Measurements from ENCODE around the gene MMP20. TPM values are rescaled to one million over a fixed set of nuclear protein-coding genes. Genes with fewer than 3 reads are reported as not detected.

The MMP20 gene
- total and polyA plus RNA-seq, 2 of the 13 experiments (the other 11 are each of a cell fraction or from before 2014, with no cell fraction given): 0.05 TPM; not detected in 1

DNA sequence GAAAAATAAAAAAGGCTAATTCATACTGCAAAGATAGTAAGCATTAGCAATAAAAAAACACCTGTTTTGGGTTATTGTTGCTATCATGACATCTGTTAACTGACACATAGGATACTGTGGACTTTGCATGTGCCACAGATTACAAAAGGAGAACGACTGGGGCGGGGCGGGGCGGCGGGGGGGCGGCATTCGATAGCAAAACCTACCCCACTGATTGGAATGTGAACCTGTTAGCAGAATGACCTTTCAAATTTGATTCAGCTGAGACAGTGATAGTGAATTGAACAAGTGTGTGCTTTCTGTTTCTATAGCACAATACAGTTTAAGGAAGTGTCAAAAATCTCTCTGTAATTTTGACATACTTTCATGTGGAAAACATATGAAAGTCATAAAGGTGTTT is 14.9 kb downstream of the MMP20 start:
- no peak overlapping the region for H3K27ac ChIP-seq (ENCODE audit: extremely low read length, insufficient read depth, low read length)
- H3K4me3 ChIP-seq (replicated peaks in 1 of 3; ENCODE audit: insufficient read depth in 1 of 3, low read depth in 2 of 3, low read length in 3 of 3): no peak overlapping the region
- FAIRE-seq (no peak), DNase-seq (ENCODE audit: low spot score) (no peak), ATAC-seq (no peak)
- no peaks in the 10 kb centered on the region for H4K20me1 ChIP-seq (ENCODE audit: insufficient read depth, low read length)
- WGBS (ENCODE audit: low lambda C conversion rate): 44% methylated on average over 7 of the region's 7 CpGs
- H3K4me1 ChIP-seq (ENCODE audit: insufficient read depth, low read length): peaks cover 24% of the 10 kb centered on the region
- in situ Hi-C loops (cut with HindIII; ENCODE audit: extremely low pct_ligation_motif_present, low pct_unique_long_range_greater_than_20kb) (loop anchor here (5.0 kb wide), 1 partner anchor 268 kb away; no protein-coding TSS in a partner anchor), intact Hi-C loops (cut with micrococcal nuclease; ENCODE audit: unreplicated experiment) (loop anchor here (5.0 kb wide), 1 partner anchor 58 kb away; no protein-coding TSS in a partner anchor)
- no peaks in the 10 kb centered on the region for H3K79me2 ChIP-seq (ENCODE audit: insufficient read depth, low read length)
- H3K36me3 ChIP-seq (replicated peaks in 1 of 2; ENCODE audit: control insufficient read depth in 1 of 2, insufficient read depth in 2 of 2, low read length in 2 of 2): no peaks in the 10 kb centered on the region
- ChIA-PET POLR2A (no interaction called here), CTCF (ENCODE audit: low intra/inter-chr PET ratio, low total read pairs) (no interaction called here)
- BruUV-seq (replicated peaks): no TSS peak
- no peak overlapping the region for H2AFZ ChIP-seq (ENCODE audit: low read length)
- H3K4me2 ChIP-seq (ENCODE audit: low read depth, low read length): no peak overlapping the region
- H3K27me3 ChIP-seq (ENCODE audit: control insufficient read depth in 1 of 2, insufficient read depth in 2 of 2, low read length in 2 of 2): no peaks in the 10 kb centered on the region
- no peak overlapping the region for H3K9ac ChIP-seq (ENCODE audit: insufficient read depth, low read depth, low read length)
- no peaks in the 10 kb centered on the region for H3K9me3 ChIP-seq (ENCODE audit: low read length)
- TF ChIP-seq, protein P1, sequence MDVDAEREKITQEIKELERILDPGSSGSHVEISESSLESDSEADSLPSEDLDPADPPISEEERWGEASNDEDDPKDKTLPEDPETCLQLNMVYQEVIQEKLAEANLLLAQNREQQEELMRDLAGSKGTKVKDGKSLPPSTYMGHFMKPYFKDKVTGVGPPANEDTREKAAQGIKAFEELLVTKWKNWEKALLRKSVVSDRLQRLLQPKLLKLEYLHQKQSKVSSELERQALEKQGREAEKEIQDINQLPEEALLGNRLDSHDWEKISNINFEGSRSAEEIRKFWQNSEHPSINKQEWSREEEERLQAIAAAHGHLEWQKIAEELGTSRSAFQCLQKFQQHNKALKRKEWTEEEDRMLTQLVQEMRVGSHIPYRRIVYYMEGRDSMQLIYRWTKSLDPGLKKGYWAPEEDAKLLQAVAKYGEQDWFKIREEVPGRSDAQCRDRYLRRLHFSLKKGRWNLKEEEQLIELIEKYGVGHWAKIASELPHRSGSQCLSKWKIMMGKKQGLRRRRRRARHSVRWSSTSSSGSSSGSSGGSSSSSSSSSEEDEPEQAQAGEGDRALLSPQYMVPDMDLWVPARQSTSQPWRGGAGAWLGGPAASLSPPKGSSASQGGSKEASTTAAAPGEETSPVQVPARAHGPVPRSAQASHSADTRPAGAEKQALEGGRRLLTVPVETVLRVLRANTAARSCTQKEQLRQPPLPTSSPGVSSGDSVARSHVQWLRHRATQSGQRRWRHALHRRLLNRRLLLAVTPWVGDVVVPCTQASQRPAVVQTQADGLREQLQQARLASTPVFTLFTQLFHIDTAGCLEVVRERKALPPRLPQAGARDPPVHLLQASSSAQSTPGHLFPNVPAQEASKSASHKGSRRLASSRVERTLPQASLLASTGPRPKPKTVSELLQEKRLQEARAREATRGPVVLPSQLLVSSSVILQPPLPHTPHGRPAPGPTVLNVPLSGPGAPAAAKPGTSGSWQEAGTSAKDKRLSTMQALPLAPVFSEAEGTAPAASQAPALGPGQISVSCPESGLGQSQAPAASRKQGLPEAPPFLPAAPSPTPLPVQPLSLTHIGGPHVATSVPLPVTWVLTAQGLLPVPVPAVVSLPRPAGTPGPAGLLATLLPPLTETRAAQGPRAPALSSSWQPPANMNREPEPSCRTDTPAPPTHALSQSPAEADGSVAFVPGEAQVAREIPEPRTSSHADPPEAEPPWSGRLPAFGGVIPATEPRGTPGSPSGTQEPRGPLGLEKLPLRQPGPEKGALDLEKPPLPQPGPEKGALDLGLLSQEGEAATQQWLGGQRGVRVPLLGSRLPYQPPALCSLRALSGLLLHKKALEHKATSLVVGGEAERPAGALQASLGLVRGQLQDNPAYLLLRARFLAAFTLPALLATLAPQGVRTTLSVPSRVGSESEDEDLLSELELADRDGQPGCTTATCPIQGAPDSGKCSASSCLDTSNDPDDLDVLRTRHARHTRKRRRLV (CRISPR knock-in tag; IDR thresholded peaks at IDR 0.05): no peak
- TF ChIP-seq, protein P2, sequence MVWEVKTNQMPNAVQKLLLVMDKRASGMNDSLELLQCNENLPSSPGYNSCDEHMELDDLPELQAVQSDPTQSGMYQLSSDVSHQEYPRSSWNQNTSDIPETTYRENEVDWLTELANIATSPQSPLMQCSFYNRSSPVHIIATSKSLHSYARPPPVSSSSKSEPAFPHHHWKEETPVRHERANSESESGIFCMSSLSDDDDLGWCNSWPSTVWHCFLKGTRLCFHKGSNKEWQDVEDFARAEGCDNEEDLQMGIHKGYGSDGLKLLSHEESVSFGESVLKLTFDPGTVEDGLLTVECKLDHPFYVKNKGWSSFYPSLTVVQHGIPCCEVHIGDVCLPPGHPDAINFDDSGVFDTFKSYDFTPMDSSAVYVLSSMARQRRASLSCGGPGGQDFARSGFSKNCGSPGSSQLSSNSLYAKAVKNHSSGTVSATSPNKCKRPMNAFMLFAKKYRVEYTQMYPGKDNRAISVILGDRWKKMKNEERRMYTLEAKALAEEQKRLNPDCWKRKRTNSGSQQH (CRISPR knock-in tag; IDR thresholded peaks at IDR 0.05; ENCODE audit: low read depth): no peak
- TF ChIP-seq CENPT (CRISPR knock-in tag; IDR thresholded peaks at IDR 0.05; ENCODE audit: low read depth) (no peak), KDM3A (CRISPR knock-in tag; IDR thresholded peaks at IDR 0.05; ENCODE audit: low read depth) (no peak), SRF (IDR thresholded peaks at IDR 0.05; ENCODE audit: low read depth, low read length) (no peak), ZNF207 (IDR thresholded peaks at IDR 0.05; ENCODE audit: borderline replicate concordance) (no peak), ZSCAN30 (CRISPR knock-in tag; IDR thresholded peaks at IDR 0.05) (no peak), ZNF878 (CRISPR knock-in tag; IDR thresholded peaks at IDR 0.05) (no peak), MAF1 (CRISPR knock-in tag; IDR thresholded peaks at IDR 0.05; ENCODE audit: borderline replicate concordance) (no peak), MLLT10 (CRISPR knock-in tag; IDR thresholded peaks at IDR 0.05) (no peak)
- TF ChIP-seq, protein P3, sequence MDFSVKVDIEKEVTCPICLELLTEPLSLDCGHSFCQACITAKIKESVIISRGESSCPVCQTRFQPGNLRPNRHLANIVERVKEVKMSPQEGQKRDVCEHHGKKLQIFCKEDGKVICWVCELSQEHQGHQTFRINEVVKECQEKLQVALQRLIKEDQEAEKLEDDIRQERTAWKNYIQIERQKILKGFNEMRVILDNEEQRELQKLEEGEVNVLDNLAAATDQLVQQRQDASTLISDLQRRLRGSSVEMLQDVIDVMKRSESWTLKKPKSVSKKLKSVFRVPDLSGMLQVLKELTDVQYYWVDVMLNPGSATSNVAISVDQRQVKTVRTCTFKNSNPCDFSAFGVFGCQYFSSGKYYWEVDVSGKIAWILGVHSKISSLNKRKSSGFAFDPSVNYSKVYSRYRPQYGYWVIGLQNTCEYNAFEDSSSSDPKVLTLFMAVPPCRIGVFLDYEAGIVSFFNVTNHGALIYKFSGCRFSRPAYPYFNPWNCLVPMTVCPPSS (IDR thresholded peaks at IDR 0.05): no peak
- TF ChIP-seq, protein P4, sequence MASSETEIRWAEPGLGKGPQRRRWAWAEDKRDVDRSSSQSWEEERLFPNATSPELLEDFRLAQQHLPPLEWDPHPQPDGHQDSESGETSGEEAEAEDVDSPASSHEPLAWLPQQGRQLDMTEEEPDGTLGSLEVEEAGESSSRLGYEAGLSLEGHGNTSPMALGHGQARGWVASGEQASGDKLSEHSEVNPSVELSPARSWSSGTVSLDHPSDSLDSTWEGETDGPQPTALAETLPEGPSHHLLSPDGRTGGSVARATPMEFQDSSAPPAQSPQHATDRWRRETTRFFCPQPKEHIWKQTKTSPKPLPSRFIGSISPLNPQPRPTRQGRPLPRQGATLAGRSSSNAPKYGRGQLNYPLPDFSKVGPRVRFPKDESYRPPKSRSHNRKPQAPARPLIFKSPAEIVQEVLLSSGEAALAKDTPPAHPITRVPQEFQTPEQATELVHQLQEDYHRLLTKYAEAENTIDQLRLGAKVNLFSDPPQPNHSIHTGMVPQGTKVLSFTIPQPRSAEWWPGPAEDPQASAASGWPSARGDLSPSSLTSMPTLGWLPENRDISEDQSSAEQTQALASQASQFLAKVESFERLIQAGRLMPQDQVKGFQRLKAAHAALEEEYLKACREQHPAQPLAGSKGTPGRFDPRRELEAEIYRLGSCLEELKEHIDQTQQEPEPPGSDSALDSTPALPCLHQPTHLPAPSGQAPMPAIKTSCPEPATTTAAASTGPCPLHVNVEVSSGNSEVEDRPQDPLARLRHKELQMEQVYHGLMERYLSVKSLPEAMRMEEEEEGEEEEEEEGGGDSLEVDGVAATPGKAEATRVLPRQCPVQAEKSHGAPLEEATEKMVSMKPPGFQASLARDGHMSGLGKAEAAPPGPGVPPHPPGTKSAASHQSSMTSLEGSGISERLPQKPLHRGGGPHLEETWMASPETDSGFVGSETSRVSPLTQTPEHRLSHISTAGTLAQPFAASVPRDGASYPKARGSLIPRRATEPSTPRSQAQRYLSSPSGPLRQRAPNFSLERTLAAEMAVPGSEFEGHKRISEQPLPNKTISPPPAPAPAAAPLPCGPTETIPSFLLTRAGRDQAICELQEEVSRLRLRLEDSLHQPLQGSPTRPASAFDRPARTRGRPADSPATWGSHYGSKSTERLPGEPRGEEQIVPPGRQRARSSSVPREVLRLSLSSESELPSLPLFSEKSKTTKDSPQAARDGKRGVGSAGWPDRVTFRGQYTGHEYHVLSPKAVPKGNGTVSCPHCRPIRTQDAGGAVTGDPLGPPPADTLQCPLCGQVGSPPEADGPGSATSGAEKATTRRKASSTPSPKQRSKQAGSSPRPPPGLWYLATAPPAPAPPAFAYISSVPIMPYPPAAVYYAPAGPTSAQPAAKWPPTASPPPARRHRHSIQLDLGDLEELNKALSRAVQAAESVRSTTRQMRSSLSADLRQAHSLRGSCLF (CRISPR knock-in tag; IDR thresholded peaks at IDR 0.05; ENCODE audit: borderline replicate concordance): no peak

All from HepG2 (cell line).